Mammary epithelial cell (primary cell): ENCODE data around the gene PKP2.

Source experiments
- EZH2 ChIP-seq: IDR thresholded peaks from 2 replicates; pipeline ENCODE4 v1.6.1; 2012; ENCODE audit warnings: low read length, inconsistent platforms, borderline replicate concordance
- TF ChIP-seq, protein P1 (sequence below), 2 donors: IDR thresholded peaks in 1 of 2; conservative IDR thresholded peaks in 1 of 2; 2 replicates each; pipeline ENCODE4 v1.5.1; 2011 to 2012; ENCODE audit warnings: inconsistent platforms in 2 of 2, low read length in 2 of 2, mild to moderate bottlenecking in 2 of 2, control low read depth in 1 of 2, low read depth in 1 of 2; ENCODE audit not compliant: insufficient read depth in 1 of 2; ENCODE audit errors: extremely low read depth in 1 of 2

DNA sequence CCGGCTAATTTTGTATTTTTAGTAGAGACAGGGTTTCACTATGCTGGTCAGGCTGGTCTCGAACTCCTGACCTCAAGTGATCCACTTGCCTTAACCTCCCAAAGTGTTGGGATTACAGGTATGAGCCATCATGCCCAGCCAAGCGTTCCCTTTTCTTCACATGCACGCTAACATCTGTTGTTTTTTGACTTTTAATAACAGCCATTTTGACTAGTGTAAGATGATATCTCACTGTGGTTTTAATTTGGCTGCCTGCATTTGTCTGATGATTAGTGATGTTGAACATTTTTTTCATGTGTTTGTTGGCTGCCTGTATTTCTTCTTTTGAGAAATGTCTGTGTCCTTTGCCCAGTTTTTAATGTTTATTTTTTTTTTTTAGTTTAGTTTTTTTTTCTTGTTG, 130.7 kb downstream of the PKP2 start:
- TF ChIP-seq, protein P1, sequence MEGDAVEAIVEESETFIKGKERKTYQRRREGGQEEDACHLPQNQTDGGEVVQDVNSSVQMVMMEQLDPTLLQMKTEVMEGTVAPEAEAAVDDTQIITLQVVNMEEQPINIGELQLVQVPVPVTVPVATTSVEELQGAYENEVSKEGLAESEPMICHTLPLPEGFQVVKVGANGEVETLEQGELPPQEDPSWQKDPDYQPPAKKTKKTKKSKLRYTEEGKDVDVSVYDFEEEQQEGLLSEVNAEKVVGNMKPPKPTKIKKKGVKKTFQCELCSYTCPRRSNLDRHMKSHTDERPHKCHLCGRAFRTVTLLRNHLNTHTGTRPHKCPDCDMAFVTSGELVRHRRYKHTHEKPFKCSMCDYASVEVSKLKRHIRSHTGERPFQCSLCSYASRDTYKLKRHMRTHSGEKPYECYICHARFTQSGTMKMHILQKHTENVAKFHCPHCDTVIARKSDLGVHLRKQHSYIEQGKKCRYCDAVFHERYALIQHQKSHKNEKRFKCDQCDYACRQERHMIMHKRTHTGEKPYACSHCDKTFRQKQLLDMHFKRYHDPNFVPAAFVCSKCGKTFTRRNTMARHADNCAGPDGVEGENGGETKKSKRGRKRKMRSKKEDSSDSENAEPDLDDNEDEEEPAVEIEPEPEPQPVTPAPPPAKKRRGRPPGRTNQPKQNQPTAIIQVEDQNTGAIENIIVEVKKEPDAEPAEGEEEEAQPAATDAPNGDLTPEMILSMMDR (conservative IDR thresholded peaks at IDR 0.05 in 1 of 2, IDR thresholded peaks at IDR 0.05 in 1 of 2; ENCODE audit: extremely low read depth in 1 of 2, insufficient read depth in 1 of 2, low read depth in 1 of 2, low read length in 2 of 2): no peak
- TF ChIP-seq EZH2: no peak
